Measurements from ENCODE around the gene MPV17L2.

DNA sequence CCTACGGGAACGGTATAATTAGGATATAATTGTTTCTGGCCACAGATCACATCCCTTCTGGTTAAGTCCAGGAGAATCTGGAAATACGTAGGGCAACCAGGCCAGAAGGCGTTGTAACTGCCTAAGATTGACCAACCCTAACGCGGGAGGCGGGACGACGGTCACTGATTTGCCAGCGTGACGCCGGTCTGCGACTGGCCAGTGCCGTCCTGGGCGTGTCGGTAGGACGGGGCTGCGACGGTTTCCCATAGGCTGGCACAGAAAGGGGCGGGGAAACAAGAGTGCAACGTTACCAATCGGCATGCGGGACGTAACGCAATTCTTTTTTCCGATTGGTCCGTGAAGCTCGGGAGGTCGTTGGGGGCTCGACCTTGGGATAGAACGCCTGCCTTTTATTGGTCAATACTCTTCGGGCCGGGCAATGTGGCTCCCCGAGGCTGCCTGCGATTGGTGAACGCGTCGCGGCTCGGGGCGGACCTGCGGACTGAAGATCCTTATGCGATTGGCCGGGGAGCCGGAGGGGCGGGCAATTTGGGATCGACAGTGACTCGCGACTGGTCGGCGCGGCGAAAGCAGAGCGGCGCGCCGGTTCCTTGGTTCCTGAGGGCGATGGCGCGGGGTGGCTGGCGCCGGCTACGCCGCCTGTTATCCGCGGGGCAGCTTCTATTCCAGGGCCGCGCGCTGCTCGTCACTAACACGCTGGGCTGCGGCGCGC is at the start of gene MPV17L2:
- TF ChIP-seq, protein P1, sequence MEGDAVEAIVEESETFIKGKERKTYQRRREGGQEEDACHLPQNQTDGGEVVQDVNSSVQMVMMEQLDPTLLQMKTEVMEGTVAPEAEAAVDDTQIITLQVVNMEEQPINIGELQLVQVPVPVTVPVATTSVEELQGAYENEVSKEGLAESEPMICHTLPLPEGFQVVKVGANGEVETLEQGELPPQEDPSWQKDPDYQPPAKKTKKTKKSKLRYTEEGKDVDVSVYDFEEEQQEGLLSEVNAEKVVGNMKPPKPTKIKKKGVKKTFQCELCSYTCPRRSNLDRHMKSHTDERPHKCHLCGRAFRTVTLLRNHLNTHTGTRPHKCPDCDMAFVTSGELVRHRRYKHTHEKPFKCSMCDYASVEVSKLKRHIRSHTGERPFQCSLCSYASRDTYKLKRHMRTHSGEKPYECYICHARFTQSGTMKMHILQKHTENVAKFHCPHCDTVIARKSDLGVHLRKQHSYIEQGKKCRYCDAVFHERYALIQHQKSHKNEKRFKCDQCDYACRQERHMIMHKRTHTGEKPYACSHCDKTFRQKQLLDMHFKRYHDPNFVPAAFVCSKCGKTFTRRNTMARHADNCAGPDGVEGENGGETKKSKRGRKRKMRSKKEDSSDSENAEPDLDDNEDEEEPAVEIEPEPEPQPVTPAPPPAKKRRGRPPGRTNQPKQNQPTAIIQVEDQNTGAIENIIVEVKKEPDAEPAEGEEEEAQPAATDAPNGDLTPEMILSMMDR (conservative IDR thresholded peaks at IDR 0.05; ENCODE audit: low read depth in 2 of 2) = no peak
- TF ChIP-seq, protein P2, sequence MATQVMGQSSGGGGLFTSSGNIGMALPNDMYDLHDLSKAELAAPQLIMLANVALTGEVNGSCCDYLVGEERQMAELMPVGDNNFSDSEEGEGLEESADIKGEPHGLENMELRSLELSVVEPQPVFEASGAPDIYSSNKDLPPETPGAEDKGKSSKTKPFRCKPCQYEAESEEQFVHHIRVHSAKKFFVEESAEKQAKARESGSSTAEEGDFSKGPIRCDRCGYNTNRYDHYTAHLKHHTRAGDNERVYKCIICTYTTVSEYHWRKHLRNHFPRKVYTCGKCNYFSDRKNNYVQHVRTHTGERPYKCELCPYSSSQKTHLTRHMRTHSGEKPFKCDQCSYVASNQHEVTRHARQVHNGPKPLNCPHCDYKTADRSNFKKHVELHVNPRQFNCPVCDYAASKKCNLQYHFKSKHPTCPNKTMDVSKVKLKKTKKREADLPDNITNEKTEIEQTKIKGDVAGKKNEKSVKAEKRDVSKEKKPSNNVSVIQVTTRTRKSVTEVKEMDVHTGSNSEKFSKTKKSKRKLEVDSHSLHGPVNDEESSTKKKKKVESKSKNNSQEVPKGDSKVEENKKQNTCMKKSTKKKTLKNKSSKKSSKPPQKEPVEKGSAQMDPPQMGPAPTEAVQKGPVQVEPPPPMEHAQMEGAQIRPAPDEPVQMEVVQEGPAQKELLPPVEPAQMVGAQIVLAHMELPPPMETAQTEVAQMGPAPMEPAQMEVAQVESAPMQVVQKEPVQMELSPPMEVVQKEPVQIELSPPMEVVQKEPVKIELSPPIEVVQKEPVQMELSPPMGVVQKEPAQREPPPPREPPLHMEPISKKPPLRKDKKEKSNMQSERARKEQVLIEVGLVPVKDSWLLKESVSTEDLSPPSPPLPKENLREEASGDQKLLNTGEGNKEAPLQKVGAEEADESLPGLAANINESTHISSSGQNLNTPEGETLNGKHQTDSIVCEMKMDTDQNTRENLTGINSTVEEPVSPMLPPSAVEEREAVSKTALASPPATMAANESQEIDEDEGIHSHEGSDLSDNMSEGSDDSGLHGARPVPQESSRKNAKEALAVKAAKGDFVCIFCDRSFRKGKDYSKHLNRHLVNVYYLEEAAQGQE (IDR thresholded peaks at IDR 0.05; ENCODE audit: unreplicated experiment) = no peak
- TF ChIP-seq POLR2AphosphoS5 (IDR thresholded peaks at IDR 0.05; ENCODE audit: low read depth) (peak; percentile 75), EZH2 (IDR thresholded peaks at IDR 0.05; ENCODE audit: low read depth, unreplicated experiment) (no peak)
- TF ChIP-seq, protein P3, sequence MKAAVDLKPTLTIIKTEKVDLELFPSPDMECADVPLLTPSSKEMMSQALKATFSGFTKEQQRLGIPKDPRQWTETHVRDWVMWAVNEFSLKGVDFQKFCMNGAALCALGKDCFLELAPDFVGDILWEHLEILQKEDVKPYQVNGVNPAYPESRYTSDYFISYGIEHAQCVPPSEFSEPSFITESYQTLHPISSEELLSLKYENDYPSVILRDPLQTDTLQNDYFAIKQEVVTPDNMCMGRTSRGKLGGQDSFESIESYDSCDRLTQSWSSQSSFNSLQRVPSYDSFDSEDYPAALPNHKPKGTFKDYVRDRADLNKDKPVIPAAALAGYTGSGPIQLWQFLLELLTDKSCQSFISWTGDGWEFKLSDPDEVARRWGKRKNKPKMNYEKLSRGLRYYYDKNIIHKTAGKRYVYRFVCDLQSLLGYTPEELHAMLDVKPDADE (IDR thresholded peaks at IDR 0.05) = no peak

All from GM23338 (cell line).